Activated CD8-positive, alpha-beta memory T cell treated with anti-CD3 and anti-CD28 coated beads for 36 hours (primary cell): ENCODE results near the gene CTBP1. TPM values are rescaled to one million over a fixed set of nuclear protein-coding genes. Genes with fewer than 3 reads are reported as not detected.

Source experiments
- CTCF ChIA-PET: fragments of 350-600 bp; sonication (Branson Sonifier 250); formaldehyde crosslinking; loops from one replicate; lab custom pipeline; 2021; ENCODE audit warnings: antibody characterized with exemption; lab: Charles Lee
- POLR2A ChIA-PET: fragments of 350-600 bp; sonication (Branson Sonifier 250); formaldehyde crosslinking; loops from one replicate; lab custom pipeline; 2021; ENCODE audit warnings: antibody characterized with exemption; lab: Charles Lee
- total RNA-seq, 2 experiments: library from RNA; stranded (reverse); gene quantifications; one replicate each; pipeline ENCODE4 v1.2.3, GENCODE V29; 2021

CTBP1 gene
- total RNA-seq, 2 experiments from 2014 or later, result 129 to 133 TPM

DNA sequence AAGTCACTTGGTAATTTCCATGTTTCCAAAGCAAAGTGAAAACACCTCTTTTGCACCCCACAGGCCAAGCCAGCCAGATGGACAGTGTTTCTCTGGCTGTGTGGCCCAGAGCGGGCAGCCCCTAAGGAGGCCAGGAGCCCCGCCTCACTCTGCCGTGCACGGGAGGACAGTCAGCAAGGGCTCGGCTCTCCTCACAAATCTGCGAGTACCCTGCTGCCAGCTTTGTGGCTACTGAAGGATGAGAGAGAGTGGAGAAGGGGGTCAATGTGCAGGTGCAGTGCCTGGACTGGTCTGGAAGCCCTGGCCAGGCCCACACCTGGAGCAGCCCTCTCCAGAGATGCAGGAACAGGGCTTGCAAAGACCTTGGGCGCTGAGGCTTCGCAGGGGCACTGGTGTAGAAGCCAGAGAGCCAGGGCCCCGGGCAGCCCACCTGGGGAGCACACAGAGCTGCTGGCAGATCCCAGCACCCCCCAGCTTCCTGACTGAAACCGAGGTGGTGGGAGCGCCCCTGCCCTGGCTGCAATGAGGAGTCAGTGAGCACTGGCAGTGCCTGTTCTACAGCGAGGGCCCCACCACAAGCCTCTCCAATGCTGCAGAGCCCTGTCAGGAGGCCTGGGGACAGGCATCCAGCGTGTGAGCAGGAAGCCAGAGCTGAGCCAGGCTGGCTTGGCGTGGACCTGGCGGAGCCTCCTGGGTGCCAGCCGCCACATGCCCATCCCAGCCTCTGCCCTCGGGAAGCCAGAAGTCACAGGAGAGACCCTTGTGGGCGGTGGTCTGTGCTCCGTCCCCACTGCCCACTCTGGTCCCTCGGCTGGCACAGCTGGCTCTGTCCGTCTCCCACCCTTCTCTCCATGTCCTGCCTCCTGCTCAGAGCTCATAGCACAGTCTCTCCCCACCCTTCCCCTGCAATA is 80.5 kb downstream of the CTBP1 start:
- ChIA-PET CTCF (interaction anchor here (1.0 to 4.0 kb wide), 11 partner anchors 10 to 184 kb away, joined by 3 to 22 read pairs (median 5); no protein-coding TSS in a partner anchor), POLR2A (interaction anchor here (3.0 kb wide), 1 partner anchor 34 kb away, joined by 10 read pairs; no protein-coding TSS in a partner anchor)

DNA sequence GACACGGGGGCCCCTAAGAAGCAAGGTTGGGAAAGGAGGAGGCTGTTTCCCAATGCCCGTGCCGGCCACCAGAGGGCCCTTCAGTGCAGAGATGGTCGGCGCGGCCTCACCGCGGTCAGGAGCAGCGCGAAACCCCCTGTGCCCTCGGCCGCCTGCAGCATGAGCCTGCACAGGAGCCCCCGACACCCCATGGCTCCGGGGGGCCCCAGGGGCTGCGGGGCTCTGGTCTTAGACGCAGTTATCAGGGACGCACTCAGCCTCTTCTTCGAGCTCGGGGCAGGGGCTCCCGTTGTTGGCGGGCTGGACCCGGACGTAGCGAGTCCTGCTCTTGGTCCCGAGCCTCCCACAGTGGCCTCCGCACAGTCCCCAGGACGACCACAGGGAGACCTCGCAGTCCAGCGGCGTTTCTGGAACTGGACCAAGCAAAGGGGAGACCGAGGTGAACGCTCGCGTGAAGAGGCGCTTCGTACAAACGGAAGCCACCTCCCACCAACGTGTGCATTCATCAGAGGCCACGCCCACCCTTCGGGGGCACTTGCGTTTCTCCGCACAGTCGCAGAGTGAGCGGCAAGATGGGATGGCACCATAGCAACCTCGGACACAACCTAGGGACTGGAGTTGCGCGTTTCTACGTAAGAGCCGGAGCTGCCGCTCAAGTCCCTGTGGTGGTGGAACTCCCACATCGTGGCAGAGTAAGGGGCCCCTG is 81.5 kb downstream of the CTBP1 start:
- ChIA-PET POLR2A (interaction anchor here (3.0 kb wide), 1 partner anchor 35 kb away, joined by 10 read pairs; no protein-coding TSS in a partner anchor), CTCF (interaction anchor here (0.6 to 4.0 kb wide), 19 partner anchors 8 to 185 kb away, joined by 3 to 22 read pairs (median 4); no protein-coding TSS in a partner anchor)

GRCh38 chr4:1166509-1167243 is 82.3 kb downstream of the CTBP1 start:
- ChIA-PET CTCF (interaction anchor here (0.8 to 4.0 kb wide), 15 partner anchors 11 to 185 kb away, joined by 3 to 22 read pairs (median 5); no protein-coding TSS in a partner anchor), POLR2A (interaction anchor here (3.0 kb wide), 1 partner anchor 36 kb away, joined by 10 read pairs; no protein-coding TSS in a partner anchor)

DNA sequence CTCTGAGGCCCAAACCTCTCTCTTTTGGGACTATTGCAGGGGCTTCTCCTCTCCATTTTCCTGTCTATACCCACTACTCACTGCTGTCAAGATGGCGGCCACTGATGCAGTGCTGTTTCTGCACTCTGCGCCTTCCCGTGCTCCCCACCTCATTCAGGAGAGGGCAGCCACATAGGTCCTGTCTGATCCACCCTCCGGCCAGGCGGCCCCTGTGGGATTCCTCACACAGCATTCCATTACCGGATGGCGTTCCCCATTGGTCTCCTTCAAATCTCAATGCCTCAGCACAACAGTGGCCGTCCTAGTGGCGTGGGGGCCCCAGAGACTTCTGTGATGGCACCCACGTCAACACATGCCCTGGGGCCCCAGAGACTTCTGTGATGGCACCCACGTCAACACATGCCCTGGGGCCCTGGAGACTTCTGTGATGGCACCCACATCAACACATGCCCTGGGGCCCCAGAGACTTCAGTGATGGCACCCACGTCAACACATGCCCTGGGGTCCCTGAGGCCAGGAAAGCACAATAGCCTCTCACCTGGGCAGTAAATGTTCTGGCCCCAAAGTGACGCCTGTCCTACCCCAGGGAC is 83.9 kb downstream of the CTBP1 start:
- ChIA-PET POLR2A (no interaction called here), CTCF (interaction anchor here (0.9 kb wide), 1 partner anchor 10 kb away, joined by 3 read pairs; no protein-coding TSS in a partner anchor)

- ChIA-PET CTCF (interaction anchor here (1.5 kb wide), 1 partner anchor 33 kb away, joined by 4 read pairs; no protein-coding TSS in a partner anchor), POLR2A (no interaction called here)
These were observed 84.5 kb downstream of the CTBP1 start for GRCh38 chr4:1164444-1164843.

DNA sequence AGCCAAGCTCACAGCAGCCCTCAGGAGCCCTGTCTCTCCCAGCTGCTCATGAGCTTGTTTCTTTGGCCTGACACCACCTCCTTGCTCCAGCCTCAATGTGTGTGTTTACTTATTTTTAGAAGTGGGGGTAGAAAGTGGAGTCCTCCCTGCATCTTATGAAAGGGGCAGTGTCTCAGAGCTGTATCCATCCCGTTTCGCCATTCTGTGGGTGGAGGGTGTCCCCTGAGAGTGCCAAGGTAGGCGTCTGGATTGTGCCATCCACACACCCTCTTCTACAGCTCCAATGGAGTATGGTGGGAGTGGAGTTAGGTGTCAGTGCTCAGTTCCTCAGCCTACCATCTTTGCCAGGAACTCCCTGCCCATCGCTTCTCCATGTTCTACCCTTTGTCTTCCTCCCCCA is 84.9 kb downstream of the CTBP1 start:
- ChIA-PET POLR2A (no interaction called here), CTCF (interaction anchor here (1.0 to 1.5 kb wide), 2 partner anchors 9 to 33 kb away, joined by 3 to 4 read pairs; no protein-coding TSS in a partner anchor)

Other genes starting within 250 kb of the CTBP1 start
- 10 to 100 TPM; 17.7 to 18.7 TPM for gene FGFRL1, start 237.5 kb downstream of the CTBP1 start, total RNA-seq
- 1 to 10 TPM; 1.1 to 1.6 TPM for gene RNF212, start 135.6 kb downstream of the CTBP1 start, total RNA-seq
- 1 to 10 TPM; 3.2 to 4.2 TPM for gene SPON2, start 76.5 kb downstream of the CTBP1 start, total RNA-seq
- 10 to 100 TPM; 54.6 to 57.2 TPM for gene MAEA, start 40.8 kb upstream of the CTBP1 start, total RNA-seq
- 10 to 100 TPM; 15.2 to 17.0 TPM for gene UVSSA, start 98.1 kb upstream of the CTBP1 start, total RNA-seq
- gene NKX1-1, start 157.3 kb upstream of the CTBP1 start, total RNA-seq, result not detected